Measurements from ENCODE around the gene SMCO2.
"Not testable (repeated sequence)": the region's sequence is repeated elsewhere in the genome, so short reads cannot be mapped to it uniquely, and the experiment has no call there.

The SMCO2 gene

DNA sequence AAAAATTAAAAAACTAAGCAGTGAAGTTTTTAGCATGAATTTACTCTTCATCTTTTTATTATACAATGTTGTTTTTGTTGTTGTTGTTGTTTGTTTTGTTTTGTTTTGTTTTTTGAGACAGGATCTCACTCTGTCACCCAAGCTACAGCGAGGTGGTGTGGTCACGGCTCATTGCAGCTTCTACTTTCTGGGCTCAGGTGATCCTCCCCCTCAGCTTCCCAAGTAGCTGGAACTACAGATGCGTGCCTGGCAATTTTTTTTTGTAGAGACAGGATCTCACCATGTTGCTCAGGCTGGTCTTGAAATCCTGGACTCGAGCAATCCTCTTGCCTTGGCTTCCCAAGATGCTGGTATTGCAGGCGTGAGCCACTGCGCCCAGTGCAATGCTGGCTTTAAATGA, 88.8 kb downstream of the SMCO2 start:
- no peak for TF ChIP-seq ZNF274 (IDR thresholded peaks at IDR 0.05; ENCODE audit: low read depth, low read length)

DNA sequence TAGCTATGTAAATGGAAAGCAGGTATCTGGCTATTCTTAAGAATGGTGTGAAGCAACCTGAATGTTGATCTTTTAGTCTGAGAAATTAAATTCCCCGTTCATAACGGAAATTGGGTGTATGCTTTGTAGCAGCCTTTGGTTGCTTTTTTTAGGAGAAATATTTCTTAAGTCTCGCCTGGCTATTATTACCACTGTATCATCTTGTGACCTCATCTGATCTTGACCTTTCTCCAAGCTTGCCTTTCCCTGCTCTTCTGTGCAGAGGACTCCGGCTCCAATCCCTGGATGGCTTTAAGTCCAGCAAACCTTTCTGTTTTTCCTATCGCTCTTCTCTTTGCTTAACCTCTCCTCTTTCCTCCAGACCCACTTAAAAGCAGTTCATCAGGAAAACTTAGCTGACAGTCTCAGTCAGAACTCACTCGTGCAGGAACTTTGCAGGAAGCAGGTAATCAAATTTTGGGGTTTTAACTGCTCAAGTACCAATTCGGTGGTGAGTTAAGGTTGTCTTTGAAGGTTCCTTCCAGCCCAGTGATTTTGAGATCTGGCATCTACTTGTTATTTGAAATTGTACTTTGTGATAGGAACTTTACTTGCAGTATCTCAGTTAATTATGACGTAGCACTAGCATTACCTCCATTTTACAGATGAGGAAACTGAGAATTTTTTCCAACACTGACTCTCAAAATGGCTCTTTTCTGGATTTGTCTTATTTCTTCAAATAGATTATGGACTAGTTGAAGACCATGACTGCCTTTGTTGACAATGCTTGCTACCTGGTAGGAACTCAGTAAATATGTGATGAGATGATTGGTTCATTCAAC, 91.5 kb downstream of the SMCO2 start:
- no peak for TF ChIP-seq ZNF274 (IDR thresholded peaks at IDR 0.05; ENCODE audit: low read depth, low read length)
- H3K4me3 ChIP-seq (ENCODE audit: low read length), result peak overlapping the region; percentile 7; the same call in 1 of the 2 replicates

More for the DNA sequence above, 88.8 kb downstream of the SMCO2 start:
- no peak overlapping the region for H3K4me3 ChIP-seq (ENCODE audit: low read length)

DNA sequence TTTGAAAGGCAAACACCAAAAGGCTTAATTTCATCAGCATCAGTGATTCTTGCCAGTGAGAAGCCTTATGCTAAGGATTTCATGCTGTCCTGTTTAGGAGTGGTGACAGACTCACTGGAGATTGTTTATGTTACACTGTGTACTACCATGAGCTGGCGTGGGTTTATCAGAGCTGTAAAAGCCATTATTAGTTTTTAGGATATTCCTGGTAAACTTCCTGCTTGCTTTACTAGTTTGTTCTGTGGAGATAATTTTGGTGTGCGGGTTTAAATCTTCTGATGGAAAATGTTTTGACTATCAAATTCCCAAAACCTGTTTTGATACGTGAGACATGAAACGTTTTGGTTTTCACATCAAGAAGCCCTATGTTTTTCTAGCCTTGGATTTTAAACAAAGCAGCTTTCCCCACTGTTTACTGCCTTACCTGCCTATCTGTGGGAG, 92.7 kb downstream of the SMCO2 start:
- H3K4me3 ChIP-seq (ENCODE audit: low read length), result no peak overlapping the region
- TF ChIP-seq ZNF274 (IDR thresholded peaks at IDR 0.05; ENCODE audit: low read depth, low read length), result no peak

DNA sequence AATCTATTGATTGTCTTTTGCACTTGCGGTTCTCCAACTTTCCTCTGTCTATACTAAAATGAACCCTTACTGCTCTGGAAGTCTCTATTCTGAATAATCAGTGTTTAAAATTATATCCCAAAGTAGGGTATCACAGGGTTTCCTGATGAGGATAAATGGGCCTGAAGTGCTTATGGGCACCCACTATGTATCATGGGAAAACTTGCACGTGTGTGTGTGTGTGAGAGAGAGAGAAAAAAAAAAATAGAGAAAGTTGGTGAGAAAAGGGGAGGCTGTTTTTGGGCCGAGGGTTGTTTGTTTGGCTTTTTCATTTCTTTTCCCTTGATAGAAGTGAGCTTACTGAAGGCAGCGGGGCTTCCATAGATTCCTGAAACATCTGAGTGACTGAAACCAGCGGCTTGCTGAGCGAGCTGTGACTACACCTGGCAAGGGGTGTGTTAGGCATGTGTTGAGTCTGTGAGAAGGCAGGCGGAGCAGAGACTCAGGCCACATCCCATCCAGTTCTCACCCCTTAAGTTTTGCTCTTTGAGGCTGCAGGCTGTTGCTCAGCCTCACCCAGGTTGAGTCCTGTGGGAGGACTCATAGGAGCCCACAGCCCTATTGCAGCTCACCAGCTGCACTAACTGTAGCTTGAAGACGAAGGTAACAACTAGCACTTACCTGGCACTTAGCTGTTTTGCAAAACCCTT, 94.6 kb downstream of the SMCO2 start:
- no peak for TF ChIP-seq ZNF274 (IDR thresholded peaks at IDR 0.05; ENCODE audit: low read depth, low read length)
- H3K4me3 ChIP-seq (ENCODE audit: low read length), result no peak overlapping the region

DNA sequence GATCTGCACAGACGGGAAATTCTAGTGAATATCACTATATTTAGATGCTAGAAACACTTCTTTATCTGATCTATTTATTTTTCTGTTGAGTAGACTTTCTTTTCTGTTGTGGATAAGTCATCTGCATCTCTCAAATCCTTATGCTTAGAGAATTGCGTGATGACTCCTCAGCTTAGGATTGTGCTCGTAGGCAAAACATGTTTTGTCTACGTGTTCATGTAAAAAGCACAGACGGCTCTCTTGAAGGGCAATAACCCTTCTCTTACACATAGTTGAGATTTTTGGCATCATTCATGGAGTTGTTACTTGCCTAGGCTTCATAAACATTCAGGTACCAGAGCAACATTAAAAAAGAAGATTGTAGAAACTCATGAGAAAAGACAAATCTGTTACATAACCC, 96.1 kb downstream of the SMCO2 start:
- H3K4me3 ChIP-seq (ENCODE audit: low read length), result no peak overlapping the region
- TF ChIP-seq ZNF274 (IDR thresholded peaks at IDR 0.05; ENCODE audit: low read depth, low read length), result no peak

DNA sequence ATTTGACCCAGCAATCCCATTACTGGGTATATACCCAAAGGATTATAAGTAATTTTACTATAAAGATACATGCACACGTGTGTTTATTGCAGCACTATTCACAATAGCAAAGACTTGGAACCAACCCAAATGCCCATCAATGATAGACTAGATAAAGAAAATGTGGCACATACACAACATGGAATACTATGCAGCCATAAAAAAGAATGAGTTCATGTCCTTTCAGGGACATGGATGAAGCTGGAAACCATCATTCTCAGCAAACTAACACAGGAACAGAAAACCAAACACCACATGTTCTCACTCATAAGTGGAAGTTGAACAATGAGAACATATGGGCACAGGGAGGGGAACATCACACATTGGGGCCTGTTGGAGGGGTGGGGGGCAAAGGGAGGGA, 98.3 kb downstream of the SMCO2 start:
- H3K4me3 ChIP-seq (ENCODE audit: low read length), result not testable (repeated sequence)

DNA sequence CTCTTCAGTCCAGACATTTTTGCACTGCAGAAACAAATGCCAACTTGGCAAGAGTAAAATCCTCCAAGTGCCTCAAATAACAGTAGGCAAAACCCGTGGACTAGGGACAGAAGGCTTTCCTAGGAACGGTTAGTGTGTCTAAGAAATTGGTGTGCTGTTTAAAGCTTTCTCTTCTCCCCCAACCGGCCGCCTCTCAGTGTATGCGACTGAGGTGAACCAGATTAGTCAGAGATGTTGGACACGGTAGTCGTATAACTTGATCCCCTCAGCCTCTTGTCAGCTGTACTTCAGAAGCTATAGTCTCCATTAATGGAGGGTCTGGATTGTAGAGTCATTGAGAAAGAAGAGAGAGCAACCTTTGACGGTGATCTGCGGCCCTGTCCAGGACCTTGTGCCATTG, 99.1 kb downstream of the SMCO2 start:
- no peak for TF ChIP-seq ZNF274 (IDR thresholded peaks at IDR 0.05; ENCODE audit: low read depth, low read length)

DNA sequence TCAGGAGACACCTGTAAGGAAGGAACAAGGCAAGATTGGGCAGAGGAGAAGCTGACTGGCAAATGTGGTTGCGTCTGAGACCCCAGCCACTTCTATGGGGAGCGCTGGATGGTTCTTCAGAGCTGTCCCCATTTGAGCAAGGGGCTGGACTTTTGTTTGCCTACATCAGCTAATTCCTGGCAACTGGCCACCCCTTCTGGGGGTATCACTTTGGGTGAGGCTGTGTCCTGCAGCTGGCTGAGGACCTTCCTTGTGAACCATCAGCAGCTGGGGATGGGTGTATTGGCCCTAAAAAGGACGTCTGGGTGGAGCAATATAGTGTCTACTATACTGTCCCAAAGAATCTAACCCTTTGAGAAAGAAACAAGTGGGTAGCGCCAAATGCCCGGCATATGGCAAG, 101.1 kb downstream of the SMCO2 start:
- H3K4me3 ChIP-seq (ENCODE audit: low read length), result no peak overlapping the region
- TF ChIP-seq ZNF274 (IDR thresholded peaks at IDR 0.05; ENCODE audit: low read depth, low read length), result no peak

More for the DNA sequence above, 99.1 kb downstream of the SMCO2 start:
- no peak overlapping the region for H3K4me3 ChIP-seq (ENCODE audit: low read length)

DNA sequence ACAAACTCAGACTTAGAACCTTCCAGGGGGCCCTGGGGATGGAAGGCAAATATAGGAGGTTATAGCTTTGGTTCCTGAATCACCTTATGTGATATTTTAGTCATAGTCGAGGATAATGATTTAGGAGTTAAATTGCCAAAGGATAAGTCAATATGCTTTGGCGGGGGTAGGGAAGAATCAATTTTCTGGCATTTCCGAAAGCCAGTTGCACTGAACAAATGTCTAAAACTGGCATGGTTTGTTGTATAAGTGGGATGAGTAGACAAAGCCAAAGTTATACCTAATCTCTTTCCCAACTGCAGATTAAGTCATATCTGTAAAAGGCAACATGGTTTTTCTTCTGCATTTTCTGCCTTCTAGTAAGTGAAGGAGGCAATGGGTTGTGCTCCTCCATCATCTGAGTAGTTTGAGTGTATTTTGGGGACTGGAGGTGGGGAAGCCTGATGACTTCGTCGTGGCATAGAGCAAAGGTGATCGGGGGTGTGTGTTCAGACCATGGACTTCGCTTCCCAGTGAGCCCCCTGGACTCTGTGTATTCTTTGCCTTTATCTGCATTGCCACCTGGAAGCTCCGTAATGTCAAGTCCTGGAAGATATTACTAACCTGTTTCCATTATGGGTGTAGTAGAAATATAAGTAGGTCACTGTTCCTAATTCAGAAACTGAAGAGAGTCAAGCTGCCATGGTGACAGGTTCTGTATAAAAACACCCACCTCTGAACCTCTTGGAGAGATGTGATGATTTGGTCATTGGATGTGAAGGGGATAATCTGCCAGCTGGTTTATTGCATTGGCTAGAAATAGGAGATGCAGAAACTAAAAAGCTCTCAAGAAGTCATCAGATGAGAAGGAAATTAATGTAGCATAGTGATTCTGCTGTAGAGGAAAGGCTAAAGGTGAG, 102.0 kb downstream of the SMCO2 start:
- no peak overlapping the region for H3K4me3 ChIP-seq (ENCODE audit: low read length)
- no peak for TF ChIP-seq ZNF274 (IDR thresholded peaks at IDR 0.05; ENCODE audit: low read depth, low read length)

DNA sequence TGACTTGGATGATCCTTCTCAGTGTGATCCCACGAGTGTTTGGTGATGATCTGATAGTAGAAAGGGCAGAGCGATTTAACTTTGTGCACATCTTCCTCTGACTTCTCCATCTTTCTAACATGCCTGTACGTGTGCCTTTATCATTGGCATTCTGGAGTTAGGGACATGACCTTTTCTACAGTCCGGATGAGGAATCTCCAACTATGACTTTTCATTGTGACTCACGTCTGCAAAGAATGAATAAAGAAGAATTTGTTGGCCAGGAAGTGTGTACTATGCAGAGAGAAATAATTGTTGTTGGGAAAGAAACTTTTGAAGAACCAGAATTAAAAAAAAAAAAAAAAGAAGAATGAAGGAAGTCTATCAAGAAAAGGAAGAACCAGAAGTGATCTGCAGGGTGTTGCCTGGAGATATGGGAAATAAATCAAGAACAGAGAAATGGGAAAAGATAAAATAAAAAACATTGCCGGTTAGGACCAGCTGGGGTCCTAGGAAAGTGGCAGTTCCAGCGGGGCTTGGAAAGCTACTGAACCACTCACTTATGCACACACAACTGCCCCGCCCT, 102.8 kb downstream of the SMCO2 start:
- no peak overlapping the region for H3K4me3 ChIP-seq (ENCODE audit: low read length)
- no peak for TF ChIP-seq ZNF274 (IDR thresholded peaks at IDR 0.05; ENCODE audit: low read depth, low read length)

DNA sequence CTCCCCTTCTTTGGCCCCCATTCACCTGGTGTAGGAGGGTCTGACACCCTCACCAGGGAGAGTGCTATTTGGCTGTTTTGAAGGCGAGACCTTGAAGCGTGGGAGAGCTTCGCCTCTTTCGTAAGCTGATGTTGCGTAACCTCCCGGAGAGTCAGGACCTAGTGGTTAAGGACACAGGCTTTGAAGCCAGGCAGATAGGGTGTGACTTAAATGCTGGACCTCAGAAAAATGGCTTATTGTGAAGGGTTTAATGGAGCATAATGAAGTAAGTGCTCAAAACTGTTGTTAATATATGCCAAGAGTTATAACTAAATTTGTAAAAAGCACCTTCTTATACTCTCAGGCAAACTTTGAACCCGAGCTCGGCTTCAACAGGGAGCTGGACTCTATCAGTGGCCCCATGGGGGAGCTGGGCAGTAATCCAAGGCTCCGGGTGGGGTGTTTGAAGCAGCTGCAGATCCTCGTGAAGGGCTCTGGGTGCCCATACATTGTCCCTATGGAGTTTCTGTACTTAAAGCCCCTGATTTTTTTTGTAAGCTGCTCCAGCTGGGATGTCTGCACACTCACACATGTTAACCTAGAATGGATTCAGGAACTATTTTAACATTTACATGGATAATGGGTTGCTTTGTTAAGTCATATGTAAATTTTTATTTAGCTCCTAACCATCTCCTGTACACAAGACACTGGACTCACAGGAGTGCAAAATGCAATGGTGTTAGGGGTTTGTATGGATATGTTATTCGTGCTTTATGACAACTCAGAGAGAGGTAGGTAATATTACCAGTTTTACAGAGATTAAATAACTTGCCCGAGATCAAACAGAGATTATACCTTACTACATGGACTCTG, 103.5 kb downstream of the SMCO2 start:
- TF ChIP-seq ZNF274 (IDR thresholded peaks at IDR 0.05; ENCODE audit: low read depth, low read length), result no peak

DNA sequence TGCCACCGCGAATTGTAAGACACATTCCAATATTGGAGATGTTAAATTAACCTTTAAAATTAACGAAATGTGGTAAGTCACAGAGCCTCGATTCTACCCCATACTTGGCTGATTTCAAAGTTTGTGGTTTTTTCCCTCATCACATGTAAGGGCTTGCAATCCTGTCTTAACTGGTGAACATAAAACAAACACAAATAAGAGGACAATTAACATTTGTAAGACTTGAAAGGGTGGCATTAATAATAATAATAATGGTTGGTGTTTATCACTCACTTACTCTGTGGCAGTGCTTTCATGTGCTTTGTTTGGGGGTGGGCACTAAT, 104.1 kb downstream of the SMCO2 start:
- no peak for TF ChIP-seq ZNF274 (IDR thresholded peaks at IDR 0.05; ENCODE audit: low read depth, low read length)
- H3K4me3 ChIP-seq (ENCODE audit: low read length), result no peak overlapping the region

More for the DNA sequence above, 103.5 kb downstream of the SMCO2 start:
- H3K4me3 ChIP-seq (ENCODE audit: low read length), result no peak overlapping the region

DNA sequence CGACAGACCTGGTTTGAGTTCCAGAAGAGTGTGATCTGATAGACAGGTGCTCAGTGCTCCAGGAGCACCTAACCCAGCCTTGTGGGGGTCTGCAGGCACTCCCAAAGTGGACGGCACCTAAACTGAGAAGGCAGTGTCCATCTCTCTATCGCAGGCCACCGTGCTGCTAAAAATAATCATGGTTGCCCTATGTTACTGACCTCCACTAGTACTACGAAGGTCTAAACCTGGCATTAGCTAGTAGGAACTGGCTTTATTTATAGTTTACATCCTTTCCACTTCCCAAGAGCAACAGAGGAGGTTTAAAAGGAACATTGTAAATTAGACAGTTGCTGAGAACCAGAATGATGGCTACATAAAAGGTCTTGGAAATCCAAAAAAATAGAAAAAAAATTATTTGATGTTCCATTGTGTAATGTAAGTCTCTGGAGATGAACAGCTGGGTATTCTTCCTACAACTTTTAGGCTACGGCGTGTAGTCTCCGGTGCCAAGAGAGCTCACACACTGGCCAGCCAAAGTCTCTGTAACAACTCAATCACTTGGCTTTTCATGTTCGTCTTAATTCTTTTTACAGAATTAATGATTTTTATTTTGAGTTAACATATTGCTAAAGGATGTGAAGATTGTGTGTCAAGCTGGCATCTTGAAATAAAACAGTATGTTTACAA, 104.8 kb downstream of the SMCO2 start:
- no peak for TF ChIP-seq ZNF274 (IDR thresholded peaks at IDR 0.05; ENCODE audit: low read depth, low read length)
- no peak overlapping the region for H3K4me3 ChIP-seq (ENCODE audit: low read length)
